Measurements from ENCODE around the gene DPM2. TPM values are rescaled to one million over a fixed set of nuclear protein-coding genes. Genes with fewer than 3 reads are reported as not detected.

Gene DPM2
- total RNA-seq, 4 donors from 2014 or later: 17.3 to 43.3 (median 35.5) TPM

DNA sequence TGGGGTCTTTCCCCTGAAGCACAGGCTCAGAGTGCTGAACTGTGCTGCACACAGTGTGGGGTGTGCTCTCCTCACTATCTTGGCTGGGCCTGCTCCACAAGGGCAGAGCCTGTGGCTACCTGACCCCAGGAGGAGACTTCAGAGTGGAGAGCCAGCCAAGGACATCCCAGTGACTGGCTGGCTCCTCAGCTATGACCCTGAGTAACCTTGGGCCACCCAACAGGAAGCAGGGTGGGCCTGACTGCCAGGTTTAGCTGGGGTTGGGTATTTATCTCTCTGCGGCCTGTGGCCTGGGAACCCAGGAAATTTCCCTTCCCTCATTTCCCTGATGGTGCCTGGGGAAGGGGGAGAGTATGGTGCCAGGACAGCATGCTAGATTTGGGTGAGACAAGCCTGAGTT, 45.3 kb upstream of the DPM2 start:
- 83% methylated on average over 1 of the region's 1 CpG; no CpG with 5 or more reads in 1 of the 2 donors for WGBS, 2 donors
- H3K4me3 ChIP-seq (replicated peaks in 1 of 3): no peak overlapping the region
- H3K27me3 ChIP-seq: no peaks in the 10 kb centered on the region
- intact Hi-C loops (cut with DNase I): no loop called here
- H3K27ac ChIP-seq: peak overlapping the region; percentile 24 to 57 (median 45)
- no peaks in the 10 kb centered on the region for H3K36me3 ChIP-seq
- DNase-seq: peak in 1 of 2 donors; percentile 41
- H3K4me1 ChIP-seq: peaks cover 24 to 49% of the 10 kb centered on the region in 2 donors
- H3K9me3 ChIP-seq: no peaks in the 10 kb centered on the region
- TF ChIP-seq CTCF (IDR thresholded peaks at IDR 0.05) (no peak), POLR2A (IDR thresholded peaks at IDR 0.05) (no peak)

DNA sequence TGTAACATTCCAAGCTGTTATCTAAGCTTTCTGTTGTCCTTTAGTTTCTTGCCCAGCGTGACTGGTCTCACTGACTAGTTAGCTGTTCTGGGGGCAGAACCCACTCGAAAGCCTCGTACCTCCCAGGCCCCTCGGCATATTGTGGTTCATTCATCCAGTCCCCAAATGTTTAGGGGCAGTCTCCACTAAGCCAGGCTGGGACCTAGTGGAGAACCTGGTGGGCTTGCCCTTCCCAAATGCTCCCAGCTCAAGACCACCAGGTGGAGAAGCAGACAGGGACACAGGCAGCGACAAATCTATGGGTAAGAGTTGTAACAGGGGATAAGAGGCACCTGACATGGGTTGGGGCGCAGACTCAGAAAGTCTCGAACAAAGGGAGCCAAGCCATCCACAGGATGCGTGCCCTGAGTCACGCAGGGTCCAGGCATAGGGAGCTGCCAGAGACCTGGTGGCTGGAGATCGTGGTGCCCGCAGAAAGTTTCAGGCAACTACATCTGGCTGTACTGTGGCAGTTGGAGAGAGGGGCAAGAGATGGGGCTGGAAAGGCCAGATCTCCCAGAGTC, 44.0 kb upstream of the DPM2 start:
- Histone ChIP-seq H3K27me3 (no peaks in the 10 kb centered on the region), H3K9me3 (no peaks in the 10 kb centered on the region), H3K36me3 (no peaks in the 10 kb centered on the region), H3K27ac (peak overlapping the region; percentile 79 to 91 (median 85)), H3K4me3 (replicated peaks in 1 of 3) (peak overlapping the region in 1 of 3 donors; percentile 30), H3K4me1 (peaks cover 37 to 53% of the 10 kb centered on the region in 2 donors)
- DNase-seq: no peak
- 60 to 69% methylated on average over 10 to 11 of the region's 11 CpGs for WGBS, 2 donors
- intact Hi-C loops (cut with DNase I): no loop called here
- no peak for TF ChIP-seq CTCF (IDR thresholded peaks at IDR 0.05)
- no peak for TF ChIP-seq POLR2A (IDR thresholded peaks at IDR 0.05)

- intact Hi-C loops (cut with DNase I): no loop called here
- H3K36me3 ChIP-seq: no peaks in the 10 kb centered on the region
- H3K9me3 ChIP-seq: no peaks in the 10 kb centered on the region
- peak; percentile 96 to 97 for DNase-seq
- WGBS, 2 donors: 1% methylated on average over 27 to 36 of the region's 93 CpGs
- TF ChIP-seq CTCF (IDR thresholded peaks at IDR 0.05): peak in 1 of 6 experiments; percentile 4
- peak; percentile 71 to 96 for TF ChIP-seq POLR2A (IDR thresholded peaks at IDR 0.05)
- H3K27me3 ChIP-seq: no peaks in the 10 kb centered on the region
- peak within 1 kb of the TSS; percentile 69 to 90 (median 86) for H3K4me3 ChIP-seq (replicated peaks in 1 of 3)
- H3K27ac ChIP-seq: peak within 1 kb of the TSS; percentile 87 to 91 (median 90)
- peaks cover 44 to 59% of the 10 kb centered on the region in 2 donors for H3K4me1 ChIP-seq
Observed at GRCh38 chr9:127980706-127981558, 43.3 kb upstream of the DPM2 start, which contains the start of gene EEIG1. EEIG1 (minus strand) TSS chr9:127980989; CDS start chr9:127980137, 852 bp downstream.

- Histone ChIP-seq H3K36me3 (no peaks in the 10 kb centered on the region), H3K4me1 (peaks cover 52 to 67% of the 10 kb centered on the region in 2 donors), H3K27me3 (no peaks in the 10 kb centered on the region), H3K27ac (peak overlapping the region; percentile 81 to 90 (median 87)), H3K4me3 (replicated peaks in 1 of 3) (peak overlapping the region; percentile 69 to 90 (median 86)), H3K9me3 (no peaks in the 10 kb centered on the region)
- intact Hi-C loops (cut with DNase I): no loop called here
- DNase-seq: peak; percentile 76 to 77
- peak in 1 of 2 donors; percentile 64 for TF ChIP-seq POLR2A (IDR thresholded peaks at IDR 0.05)
- no peak for TF ChIP-seq CTCF (IDR thresholded peaks at IDR 0.05)
- WGBS, 2 donors: 0 to 1% methylated on average over 20 to 29 of the region's 61 CpGs
Observed at GRCh38 chr9:127980060-127980705, 42.5 kb upstream of the DPM2 start.

Measured in thyroid gland (tissue), 4 donors.